Bronchial epithelial cell (primary cell): ENCODE data around the gene MAG. TPM values are rescaled to one million over a fixed set of nuclear protein-coding genes. Genes with fewer than 3 reads are reported as not detected.

Source experiments
- DNase-seq: peaks from one replicate; pipeline ENCODE4 v3.0.0-alpha.2; 2010; ENCODE audit warnings: low read depth
- FAIRE-seq: peaks from 2 replicates; lab custom pipeline; 2011; peaks lifted over from hg19 to GRCh38; lab: Jason Lieb, UNC
- H3K27me3 ChIP-seq: 2 replicates; pipeline ENCODE4 v1.5.1; 2011; ENCODE audit warnings: low read length; ENCODE audit not compliant: control insufficient read depth, insufficient read depth
- H3K36me3 ChIP-seq: 2 replicates; pipeline ENCODE4 v1.5.1; 2011; ENCODE audit warnings: low read length; ENCODE audit not compliant: control insufficient read depth, insufficient read depth
- H3K4me3 ChIP-seq: 2 replicates; pipeline ENCODE4 v1.5.1; 2011; ENCODE audit warnings: mild to moderate bottlenecking, low read depth, low read length, control low read depth
- CTCF ChIP-seq: IDR thresholded peaks from 2 replicates; pipeline ENCODE4 v1.5.1; 2011; ENCODE audit warnings: mild to moderate bottlenecking, moderate library complexity, low read length, control low read depth, inconsistent platforms; ENCODE audit not compliant: insufficient read depth, severe bottlenecking
- total RNA-seq: library from RNA; depleted of rRNA; stranded (reverse); fragments of >200 nt; gene quantifications from 2 replicates; pipeline ENCODE4 v1.2.1, GENCODE V29; 2014

Gene MAG
- total RNA-seq, 1 donor from 2014 or later, result not detected

- Histone ChIP-seq H3K36me3 (no peaks in the 10 kb centered on the region), H3K4me3 (no peak overlapping the region), H3K27me3 (no peaks in the 10 kb centered on the region)
- no peak for DNase-seq
- TF ChIP-seq CTCF, result no peak
- no peak for FAIRE-seq
Measured at GRCh38 chr19:35363001-35363590, 71.1 kb downstream of the MAG start.

Other genes starting within 250 kb of the MAG start
- gene FXYD3, start 176.3 kb upstream of the MAG start, total RNA-seq, result 309 and 548 TPM in 2 replicates
- not detected in 2 replicates for gene LGI4, start 157.1 kb upstream of the MAG start, total RNA-seq
- gene FXYD1, start 153.3 kb upstream of the MAG start, total RNA-seq, result not detected in 2 replicates
- not detected in 2 replicates for gene FXYD7, start 148.9 kb upstream of the MAG start, total RNA-seq
- 11.3 and 12.4 TPM in 2 replicates for gene FXYD5, start 137.4 kb upstream of the MAG start, total RNA-seq
- not detected in 2 replicates for gene FAM187B, start 63.4 kb upstream of the MAG start, total RNA-seq
- 11.3 and 27.0 TPM in 2 replicates for gene LSR, start 43.2 kb upstream of the MAG start, total RNA-seq
- 60.8 and 67.3 TPM in 2 replicates for gene USF2, start 23.2 kb upstream of the MAG start, total RNA-seq
- gene HAMP, start 9.6 kb upstream of the MAG start, total RNA-seq, result not detected in 2 replicates
- gene CD22, start 37.0 kb downstream of the MAG start, total RNA-seq, result 0.53 TPM in 1 of 2 replicates, not detected in the other
- gene FFAR1, start 55.7 kb downstream of the MAG start, total RNA-seq, result not detected in 2 replicates
- not detected in 2 replicates for gene FFAR3, start 66.3 kb downstream of the MAG start, total RNA-seq
- gene GPR42, start 78.9 kb downstream of the MAG start, total RNA-seq, result not detected in 2 replicates
- not detected in 2 replicates for gene FFAR2, start 156.1 kb downstream of the MAG start, total RNA-seq
- 1.4 TPM in 1 of 2 replicates, not detected in the other for gene KRTDAP, start 198.3 kb downstream of the MAG start, total RNA-seq
- 97.4 and 269 TPM in 2 replicates for gene DMKN, start 221.5 kb downstream of the MAG start, total RNA-seq
- 9.5 and 107 TPM in 2 replicates for gene SBSN, start 236.2 kb downstream of the MAG start, total RNA-seq
- not detected in 2 replicates for gene GAPDHS, start 241.3 kb downstream of the MAG start, total RNA-seq